GM10266 (cell line): Measurements from ENCODE around the gene NELL1.

Source experiments
- DNase-seq: peaks from one replicate; pipeline ENCODE4 v3.0.0; 2012; ENCODE audit errors: extremely low spot score
- CTCF ChIP-seq: IDR thresholded peaks from 2 replicates; pipeline ENCODE4 v1.5.1; 2012; ENCODE audit warnings: mild to moderate bottlenecking, low read depth; ENCODE audit not compliant: control insufficient read depth, insufficient read depth; ENCODE audit errors: missing control alignments

Gene NELL1

GRCh38 chr11:20973940-20974559 lies 304.7 kb downstream of the NELL1 start:
- DNase-seq = no peak
- no peak for TF ChIP-seq CTCF

GRCh38 chr11:20980736-20981135 lies 311.4 kb downstream of the NELL1 start:
- no peak for DNase-seq
- TF ChIP-seq CTCF = no peak

DNA sequence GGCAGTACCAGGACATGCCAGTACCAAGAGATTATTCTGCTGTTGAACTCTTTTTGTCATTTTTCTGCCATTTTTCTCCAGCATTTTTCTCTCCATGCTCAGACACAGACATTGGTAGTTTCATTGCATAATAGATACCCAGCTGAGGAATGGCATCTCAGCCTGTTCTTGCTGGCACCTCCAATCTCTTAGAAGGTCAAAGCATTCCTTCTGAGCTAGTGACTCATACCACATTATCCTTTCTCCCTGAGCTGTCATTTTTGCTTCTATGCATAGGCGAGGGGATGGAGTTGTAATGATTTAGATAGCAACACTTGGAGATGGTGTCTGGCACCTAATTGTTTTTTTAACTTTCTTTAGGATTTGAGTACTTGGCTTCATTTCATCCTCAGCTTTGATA lies 321.1 kb downstream of the NELL1 start:
- no peak for DNase-seq
- no peak for TF ChIP-seq CTCF

DNA sequence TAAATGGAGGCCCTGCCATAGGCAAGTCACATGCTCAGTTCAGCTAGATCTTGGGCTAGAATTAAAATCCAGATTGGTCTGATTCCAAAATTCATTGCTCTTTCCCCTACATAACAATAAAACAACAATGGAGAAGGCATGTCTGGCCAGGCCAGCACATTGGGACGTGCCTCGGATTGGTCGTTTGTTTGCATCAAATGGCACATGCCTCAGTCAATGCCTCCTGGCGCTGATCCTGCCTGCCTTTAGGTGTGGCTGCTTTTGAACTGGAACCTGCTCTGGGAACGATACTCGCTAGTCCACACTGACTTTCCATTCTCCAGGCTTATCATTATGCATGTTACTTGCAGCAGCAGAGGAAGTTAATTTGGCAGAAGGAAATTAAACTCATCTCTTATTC lies 322.1 kb downstream of the NELL1 start:
- TF ChIP-seq CTCF = no peak
- DNase-seq = no peak

GRCh38 chr11:21007297-21007696 lies 337.9 kb downstream of the NELL1 start:
- TF ChIP-seq CTCF = no peak
- no peak for DNase-seq

GRCh38 chr11:21018248-21018647 lies 348.9 kb downstream of the NELL1 start:
- DNase-seq = no peak
- no peak for TF ChIP-seq CTCF

GRCh38 chr11:21026685-21027084 lies 357.3 kb downstream of the NELL1 start:
- no peak for TF ChIP-seq CTCF
- DNase-seq = no peak
